ENCODE data around the gene RRP1. TPM values are rescaled to one million over a fixed set of nuclear protein-coding genes. Genes with fewer than 3 reads are reported as not detected.
A peak's percentile ranks its signal among the peaks of the same experiment; 100 is the strongest.

The RRP1 gene
- total and polyA plus RNA-seq, 9 donors: 8.5 to 29.3 (median 22.6) TPM

- 51 to 65% (median 60%) methylated on average over 28 of the region's 28 CpGs for WGBS, 3 donors
- TF ChIP-seq POLR2A (IDR thresholded peaks at IDR 0.05) (no peak), CTCF (IDR thresholded peaks at IDR 0.05) (no peak), EP300 (IDR thresholded peaks at IDR 0.05) (no peak)
- H3K27ac ChIP-seq: no peak overlapping the region
- H3K36me3 ChIP-seq: no peaks in the 10 kb centered on the region
- intact Hi-C loops (cut with DNase I): loop anchor here in 3 of 4 donors (5.0 to 10.0 kb wide), 4 partner anchors 163 to 490 kb away; partner anchors contain the start of gene PFKL (in 1 of the 3)
- no peaks in the 10 kb centered on the region for H3K27me3 ChIP-seq
- H3K4me1 ChIP-seq (ENCODE audit: insufficient read depth): peaks cover 26% of the 10 kb centered on the region
- no peak for DNase-seq
- no peaks in the 10 kb centered on the region for H3K9me3 ChIP-seq
- H3K4me3 ChIP-seq: no peak overlapping the region
Measured at GRCh38 chr21:43814215-43815106, 25.1 kb downstream of the RRP1 start.

GRCh38 chr21:43815107-43815613 is 25.8 kb downstream of the RRP1 start:
- Histone ChIP-seq H3K27me3 (no peaks in the 10 kb centered on the region), H3K4me3 (no peak overlapping the region), H3K36me3 (no peaks in the 10 kb centered on the region), H3K9me3 (no peaks in the 10 kb centered on the region), H3K4me1 (ENCODE audit: insufficient read depth) (peaks cover 19% of the 10 kb centered on the region), H3K27ac (no peak overlapping the region)
- intact Hi-C loops (cut with DNase I): loop anchor here in 2 of 4 donors (10.0 kb wide), 2 partner anchors 480 to 490 kb away; partner anchors contain the start of gene PFKL (in 1 of the 2)
- WGBS, 3 donors: 23 to 48% (median 33%) methylated on average over 9 to 26 of the region's 27 CpGs
- TF ChIP-seq POLR2A (IDR thresholded peaks at IDR 0.05): no peak
- no peak for DNase-seq

- no peaks in the 10 kb centered on the region for H3K27me3 ChIP-seq
- WGBS, 3 donors: 89 to 93% (median 92%) methylated on average over 11 to 15 of the region's 15 CpGs
- H3K36me3 ChIP-seq: no peaks in the 10 kb centered on the region
- peaks cover 11% of the 10 kb centered on the region for H3K4me1 ChIP-seq (ENCODE audit: insufficient read depth)
- no peak overlapping the region for H3K27ac ChIP-seq
- no peak for DNase-seq
- intact Hi-C loops (cut with DNase I): loop anchor here in 2 of 4 donors (10.0 kb wide), 2 partner anchors 479 to 489 kb away; partner anchors contain the start of gene PFKL (in 1 of the 2)
- H3K9me3 ChIP-seq: no peaks in the 10 kb centered on the region
- TF ChIP-seq CTCF (IDR thresholded peaks at IDR 0.05) (no peak), EP300 (IDR thresholded peaks at IDR 0.05) (no peak), POLR2A (IDR thresholded peaks at IDR 0.05) (no peak)
- no peak overlapping the region for H3K4me3 ChIP-seq
Measured at GRCh38 chr21:43815991-43816390, 26.6 kb downstream of the RRP1 start.

- intact Hi-C loops (cut with DNase I): loop anchor here in 2 of 4 donors (10.0 kb wide), 2 partner anchors 478 to 488 kb away; partner anchors contain the start of gene PFKL (in 1 of the 2)
- no peak overlapping the region for H3K27ac ChIP-seq
- H3K4me1 ChIP-seq (ENCODE audit: insufficient read depth): peaks cover 10% of the 10 kb centered on the region
- DNase-seq: peak in 1 of 5 donors; percentile 33
- H3K9me3 ChIP-seq: no peaks in the 10 kb centered on the region
- 68 to 75% (median 70%) methylated on average over 14 of the region's 14 CpGs for WGBS, 3 donors
- no peak overlapping the region for H3K4me3 ChIP-seq
- no peaks in the 10 kb centered on the region for H3K36me3 ChIP-seq
- no peaks in the 10 kb centered on the region for H3K27me3 ChIP-seq
- no peak for TF ChIP-seq CTCF (IDR thresholded peaks at IDR 0.05)
Measured at GRCh38 chr21:43816611-43817071, 27.3 kb downstream of the RRP1 start.
